VCaP (cell line): ENCODE data around the gene ZC3H18.
"Not testable (repeated sequence)": the region's sequence is repeated elsewhere in the genome, so short reads cannot be mapped to it uniquely, and the experiment has no call there.

Source experiments
- H3K27ac ChIP-seq: fragments of 450-650 bp; 2 replicates; pipeline ENCODE4 v1.5.1; 2017
- CTCF ChIP-seq: fragments of 450-650 bp; conservative IDR thresholded peaks from 2 replicates; pipeline ENCODE4 v1.5.1; 2017; ENCODE audit warnings: mild to moderate bottlenecking, moderate library complexity

The ZC3H18 gene

GRCh38 chr16:88602091-88602490 lies 31.9 kb downstream of the ZC3H18 start:
- TF ChIP-seq CTCF = no peak
- no peak overlapping the region for H3K27ac ChIP-seq

- no peak for TF ChIP-seq CTCF
- H3K27ac ChIP-seq = no peak overlapping the region
Measured at GRCh38 chr16:88605186-88606147, 35.3 kb downstream of the ZC3H18 start.

- TF ChIP-seq CTCF = no peak
- H3K27ac ChIP-seq = no peak overlapping the region
Measured at GRCh38 chr16:88606148-88606757, 36.0 kb downstream of the ZC3H18 start.

GRCh38 chr16:88608076-88608475 lies 37.9 kb downstream of the ZC3H18 start:
- no peak for TF ChIP-seq CTCF
- H3K27ac ChIP-seq = no peak overlapping the region

- not testable (repeated sequence) for H3K27ac ChIP-seq
Measured at GRCh38 chr16:88609426-88609825, 39.2 kb downstream of the ZC3H18 start.

GRCh38 chr16:88610080-88610479 lies 39.9 kb downstream of the ZC3H18 start:
- no peak for TF ChIP-seq CTCF
- no peak overlapping the region for H3K27ac ChIP-seq

GRCh38 chr16:88610909-88611812 lies 41.0 kb downstream of the ZC3H18 start:
- TF ChIP-seq CTCF = no peak
- no peak overlapping the region for H3K27ac ChIP-seq
